Left lung (tissue), 14 donors: ENCODE results near the gene FBXL2. TPM values are rescaled to one million over a fixed set of nuclear protein-coding genes. Genes with fewer than 3 reads are reported as not detected.

Experiments used
- ATAC-seq: fragments of 200-7000 bp; cut with Tn5 transposase; one replicate; pipeline ENCODE4 v1.9.1; 2020; ENCODE audit warnings: moderate library complexity
- DNase-seq, 4 donors: peaks; one replicate each; pipeline ENCODE4 v3.0.0-alpha.2; 2013 to 2020
- H3K27ac ChIP-seq, 2 donors: fragments of 200-600 bp; sonication (generic) in 1 of 2; one replicate each; pipeline versions ENCODE4 v1.5.0 to v1.8.0; 2020 to 2021
- H3K27me3 ChIP-seq, 2 donors: fragments of 200-600 bp; sonication (generic) in 1 of 2; one replicate each; pipeline versions ENCODE4 v1.5.0 to v1.8.0; 2020 to 2021
- H3K36me3 ChIP-seq, 2 donors: fragments of 200-600 bp; sonication (generic) in 1 of 2; one replicate each; pipeline versions ENCODE4 v1.5.0 to v1.8.0; 2020 to 2021
- H3K4me1 ChIP-seq, 2 donors: fragments of 200-600 bp; one replicate each; pipeline ENCODE4 v1.8.0; 2021
- H3K4me3 ChIP-seq, 2 donors: fragments of 200-600 bp; sonication (generic) in 1 of 2; one replicate each; pipeline versions ENCODE4 v1.5.0 to v1.8.0; 2020 to 2021; ENCODE audit warnings: mild to moderate bottlenecking in 1 of 2
- H3K9me3 ChIP-seq, 2 donors: fragments of 200-600 bp; sonication (generic) in 1 of 2; one replicate each; pipeline versions ENCODE4 v1.5.0 to v1.8.0; 2020 to 2021
- intact Hi-C, 2 donors: fragments of 100-400 bp; cut with DNase I; formaldehyde crosslinking; loops; one replicate each; pipeline versions ENCODE4 v1.11.2 to v1.14.2; 2022
- long read RNA-seq, 12 donors: library from polyadenylated mRNA in 2 of 12; unstranded in 2 of 12; transcript quantifications; one replicate each; pipeline ENCODE4 v2.0.0 and lab custom pipeline, GENCODE V29; 2019 to 2026
- polyA plus RNA-seq, 6 donors: library from polyadenylated mRNA; unstranded; fragments of 120-200 nt; gene quantifications; one replicate each; pipeline ENCODE4 v1.2.1, GENCODE V29; 2013; ENCODE audit not compliant: insufficient read length in 6 of 6
- total RNA-seq, 2 donors: library from RNA; stranded (reverse); fragmentation: NEBNext Ultra II Directional; extraction: Animal tissue kit (Norgen Biotek cat#: 25700); gene quantifications; one replicate each; pipeline ENCODE4 v1.2.1, GENCODE V29; 2021
- TF ChIP-seq, protein P1 (sequence below), 2 donors: fragments of 200-600 bp; sonication (generic) in 1 of 2; IDR thresholded peaks; one replicate each; pipeline versions ENCODE4 v1.5.0 to v1.8.0; 2021; ENCODE audit warnings: antibody characterized with exemption in 2 of 2
- donor health status: DM: no; HTN: yes; CAD: no.
- donor health status: DM: no; HTN: no; CAD: no.

The FBXL2 gene, protein sequence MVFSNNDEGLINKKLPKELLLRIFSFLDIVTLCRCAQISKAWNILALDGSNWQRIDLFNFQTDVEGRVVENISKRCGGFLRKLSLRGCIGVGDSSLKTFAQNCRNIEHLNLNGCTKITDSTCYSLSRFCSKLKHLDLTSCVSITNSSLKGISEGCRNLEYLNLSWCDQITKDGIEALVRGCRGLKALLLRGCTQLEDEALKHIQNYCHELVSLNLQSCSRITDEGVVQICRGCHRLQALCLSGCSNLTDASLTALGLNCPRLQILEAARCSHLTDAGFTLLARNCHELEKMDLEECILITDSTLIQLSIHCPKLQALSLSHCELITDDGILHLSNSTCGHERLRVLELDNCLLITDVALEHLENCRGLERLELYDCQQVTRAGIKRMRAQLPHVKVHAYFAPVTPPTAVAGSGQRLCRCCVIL
- 10 to 100 TPM in 1 of 2 donors, 1 to 10 TPM in 1; 7.5 to 16.8 TPM for total RNA-seq
- 10 to 100 TPM; 27.7 to 35.7 (median 31.6) TPM for polyA plus RNA-seq
- long read RNA-seq, donor 1, partial matches to known transcripts: 0 of 1 reads
- long read RNA-seq, donor 1, other reads (novel, unspliced or antisense): 0 of 1 reads
- long read RNA-seq, donor 2, transcript FBXL2-216 (15 exons, 3,847 nt): major isoform, 5 of 15 reads
- long read RNA-seq, donor 2, partial matches to known transcripts: 8 of 15 reads
- long read RNA-seq, donor 2, other reads (novel, unspliced or antisense): 0 of 15 reads
- long read RNA-seq, donor 3, partial matches to known transcripts: 0 of 2 reads
- long read RNA-seq, donor 3, other reads (novel, unspliced or antisense): 0 of 2 reads
- long read RNA-seq, donor 4, partial matches to known transcripts: 1 of 1 reads
- long read RNA-seq, donor 4, other reads (novel, unspliced or antisense): 0 of 1 reads
- long read RNA-seq, donor 5, partial matches to known transcripts: 27 of 34 reads
- long read RNA-seq, donor 5, other reads (novel, unspliced or antisense): 0 of 34 reads
- long read RNA-seq, donor 6, partial matches to known transcripts: 0 of 2 reads
- long read RNA-seq, donor 6, other reads (novel, unspliced or antisense): 0 of 2 reads
- long read RNA-seq, donor 7, transcript FBXL2-216 (15 exons, 3,847 nt): major isoform, 5 of 8 reads
- long read RNA-seq, donor 7, partial matches to known transcripts: 0 of 8 reads
- long read RNA-seq, donor 7, other reads (novel, unspliced or antisense): 0 of 8 reads
- long read RNA-seq, donor 8, partial matches to known transcripts: 0 of 6 reads
- long read RNA-seq, donor 8, other reads (novel, unspliced or antisense): 0 of 6 reads
- long read RNA-seq, donor 9: 0 reads
- long read RNA-seq, donor 10, partial matches to known transcripts: 2 of 2 reads
- long read RNA-seq, donor 10, other reads (novel, unspliced or antisense): 0 of 2 reads
- long read RNA-seq, donor 11, transcript FBXL2-216 (15 exons, 3,847 nt): major isoform, 6 of 7 reads
- long read RNA-seq, donor 11, partial matches to known transcripts: 0 of 7 reads
- long read RNA-seq, donor 11, other reads (novel, unspliced or antisense): 0 of 7 reads
- long read RNA-seq, donor 12, transcript FBXL2-213 (2 exons, 2,775 nt): minor isoform, 5 of 13 reads
- long read RNA-seq, donor 12, transcript FBXL2-216 (15 exons, 3,847 nt): major isoform, 7 of 13 reads
- long read RNA-seq, donor 12, partial matches to known transcripts: 0 of 13 reads
- long read RNA-seq, donor 12, other reads (novel, unspliced or antisense): 0 of 13 reads

DNA sequence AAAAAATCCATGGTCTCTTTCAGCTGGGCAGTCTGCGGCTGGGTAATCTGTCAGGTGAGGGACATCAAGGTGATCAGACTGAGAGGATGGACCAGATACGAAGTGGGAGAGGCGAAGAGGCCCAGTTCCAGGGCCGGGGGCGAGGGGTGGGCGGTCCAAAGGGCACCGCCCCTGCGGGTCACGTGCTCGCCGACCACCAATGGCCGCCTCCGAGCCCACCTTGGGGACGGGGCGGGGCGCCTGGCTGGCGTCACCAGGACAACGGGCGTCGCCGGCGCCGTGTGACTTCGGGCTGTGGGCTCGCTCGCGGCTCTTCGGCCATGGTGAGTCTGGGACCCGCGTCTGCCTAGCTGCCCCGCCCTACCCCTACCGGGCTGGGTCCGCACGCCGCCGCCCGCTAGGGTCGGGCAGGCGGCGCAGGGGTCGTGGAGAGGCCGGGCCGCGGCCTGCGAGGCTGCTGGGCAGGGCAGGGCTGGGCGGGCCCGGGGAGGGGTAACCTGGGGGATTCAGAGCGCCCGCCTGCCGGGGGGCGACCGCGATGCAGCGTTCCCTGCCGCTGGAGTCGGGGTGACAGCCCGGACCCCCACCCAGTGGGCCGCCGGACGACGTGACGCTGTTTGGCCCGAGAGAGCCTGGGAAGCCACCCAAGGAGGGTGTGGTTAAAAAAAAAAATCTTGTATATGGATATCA is at the start of gene FBXL2:
Gene FBXL2 (plus strand): TSS at position 250 of the 690 bp plus-strand sequence. CDS start 71 bp downstream, at position 321.
- Histone ChIP-seq H3K36me3 (no peaks in the 10 kb centered on the region), H3K27ac (no peak within 1 kb of the TSS), H3K4me3 (peak within 1 kb of the TSS; percentile 58 to 61), H3K27me3 (peaks cover 0 to 36% of the 10 kb centered on the region in 2 donors), H3K9me3 (no peaks in the 10 kb centered on the region), H3K4me1 (no peaks in the 10 kb centered on the region)
- DNase-seq: peak; percentile 50 to 89 (median 72)
- TF ChIP-seq, protein P1, sequence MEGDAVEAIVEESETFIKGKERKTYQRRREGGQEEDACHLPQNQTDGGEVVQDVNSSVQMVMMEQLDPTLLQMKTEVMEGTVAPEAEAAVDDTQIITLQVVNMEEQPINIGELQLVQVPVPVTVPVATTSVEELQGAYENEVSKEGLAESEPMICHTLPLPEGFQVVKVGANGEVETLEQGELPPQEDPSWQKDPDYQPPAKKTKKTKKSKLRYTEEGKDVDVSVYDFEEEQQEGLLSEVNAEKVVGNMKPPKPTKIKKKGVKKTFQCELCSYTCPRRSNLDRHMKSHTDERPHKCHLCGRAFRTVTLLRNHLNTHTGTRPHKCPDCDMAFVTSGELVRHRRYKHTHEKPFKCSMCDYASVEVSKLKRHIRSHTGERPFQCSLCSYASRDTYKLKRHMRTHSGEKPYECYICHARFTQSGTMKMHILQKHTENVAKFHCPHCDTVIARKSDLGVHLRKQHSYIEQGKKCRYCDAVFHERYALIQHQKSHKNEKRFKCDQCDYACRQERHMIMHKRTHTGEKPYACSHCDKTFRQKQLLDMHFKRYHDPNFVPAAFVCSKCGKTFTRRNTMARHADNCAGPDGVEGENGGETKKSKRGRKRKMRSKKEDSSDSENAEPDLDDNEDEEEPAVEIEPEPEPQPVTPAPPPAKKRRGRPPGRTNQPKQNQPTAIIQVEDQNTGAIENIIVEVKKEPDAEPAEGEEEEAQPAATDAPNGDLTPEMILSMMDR (IDR thresholded peaks at IDR 0.05): no peak
- intact Hi-C loops: no loop called here
- ATAC-seq: peak; percentile 95

DNA sequence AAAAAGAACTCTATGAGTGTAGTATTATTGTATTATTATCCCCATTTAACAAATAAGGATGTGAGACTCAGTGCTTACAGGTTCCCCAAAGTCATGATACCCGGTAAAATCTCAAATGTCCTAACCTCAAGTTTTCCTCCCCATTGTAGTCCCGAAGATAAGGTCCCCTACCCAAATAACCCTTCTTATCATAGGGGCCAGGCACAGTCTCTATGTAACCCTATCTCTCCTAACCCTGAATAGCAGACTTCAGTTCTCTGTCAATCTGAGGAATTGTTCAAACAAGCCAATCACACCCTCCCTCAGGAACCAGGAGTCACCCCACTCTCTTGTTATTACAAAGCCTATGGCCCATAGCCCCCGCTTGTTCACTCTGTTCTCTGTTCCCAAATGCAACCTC is 48.2 kb upstream of the FBXL2 start:
- TF ChIP-seq, protein P1 (IDR thresholded peaks at IDR 0.05): no peak
- Histone ChIP-seq H3K4me3 (no peak overlapping the region), H3K27me3 (no peaks in the 10 kb centered on the region), H3K9me3 (no peaks in the 10 kb centered on the region), H3K27ac (no peak overlapping the region), H3K4me1 (peaks cover 0 to 5% of the 10 kb centered on the region in 2 donors), H3K36me3 (no peaks in the 10 kb centered on the region)
- intact Hi-C loops: no loop called here
- DNase-seq (no peak), ATAC-seq (no peak)

DNA sequence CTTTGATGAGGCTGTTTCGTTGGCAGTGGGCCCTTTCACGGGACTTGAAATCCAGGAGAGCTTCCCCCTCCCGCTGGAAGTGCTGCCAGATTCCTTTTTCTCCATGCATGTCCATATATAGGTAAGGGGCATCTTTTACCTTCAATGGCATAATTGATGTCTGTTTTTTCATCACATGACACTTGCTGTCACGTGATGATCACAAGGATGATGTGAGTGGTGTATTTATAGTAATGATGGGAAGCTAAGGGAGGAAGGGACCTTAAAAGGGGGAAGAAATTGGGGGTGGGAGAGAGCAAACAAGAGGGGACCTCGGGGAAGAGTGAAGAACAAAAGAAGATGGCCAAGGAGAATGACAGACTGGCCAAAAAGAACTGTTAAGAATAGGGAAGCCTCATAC is 47.3 kb upstream of the FBXL2 start:
- H3K27ac ChIP-seq: no peak overlapping the region
- intact Hi-C loops: no loop called here
- H3K9me3 ChIP-seq: no peaks in the 10 kb centered on the region
- ATAC-seq: no peak
- TF ChIP-seq, protein P1 (IDR thresholded peaks at IDR 0.05): no peak
- no peaks in the 10 kb centered on the region for H3K27me3 ChIP-seq
- no peak overlapping the region for H3K4me3 ChIP-seq
- H3K4me1 ChIP-seq: peaks cover 0 to 5% of the 10 kb centered on the region in 2 donors
- H3K36me3 ChIP-seq: no peaks in the 10 kb centered on the region
- DNase-seq: no peak

DNA sequence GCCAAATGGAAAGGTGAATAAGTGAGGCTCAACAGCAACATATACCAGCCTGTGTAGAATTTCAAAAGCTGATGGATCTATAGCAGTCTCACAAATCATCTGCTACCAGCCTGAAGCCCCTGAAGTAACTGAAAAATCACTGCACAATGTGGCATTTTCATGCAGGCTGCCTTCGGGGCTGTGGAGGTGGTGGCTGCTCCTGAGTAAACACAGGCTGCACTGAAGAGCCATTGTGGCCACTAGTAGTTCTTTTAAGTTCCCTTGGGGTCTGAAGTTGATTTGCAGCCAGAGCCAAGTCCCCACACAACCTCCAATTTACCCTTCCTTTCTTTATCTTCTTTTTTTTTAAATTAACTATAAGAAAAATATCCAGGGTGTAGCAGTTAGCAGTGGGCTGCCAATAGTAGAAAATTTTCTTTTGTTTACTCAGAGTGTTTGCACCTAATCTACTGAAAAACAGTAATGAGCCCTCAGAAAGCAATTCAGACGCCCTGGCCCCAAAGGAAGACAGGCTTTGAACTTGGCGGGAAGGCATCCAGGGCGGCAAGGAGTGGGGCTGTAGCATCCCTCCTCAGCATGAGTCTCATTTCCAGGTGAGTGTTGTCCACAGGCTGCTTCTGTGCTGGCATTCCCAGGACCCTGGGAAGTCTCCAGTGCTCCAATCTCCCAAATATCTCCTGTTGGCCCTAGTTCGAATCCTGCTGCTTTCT is 45.3 kb upstream of the FBXL2 start:
- no peaks in the 10 kb centered on the region for H3K36me3 ChIP-seq
- peak; percentile 89 for ATAC-seq
- intact Hi-C loops: no loop called here
- TF ChIP-seq, protein P1 (IDR thresholded peaks at IDR 0.05): no peak
- peaks cover 0 to 5% of the 10 kb centered on the region in 2 donors for H3K4me1 ChIP-seq
- no peaks in the 10 kb centered on the region for H3K27me3 ChIP-seq
- no peak overlapping the region for H3K27ac ChIP-seq
- no peak for DNase-seq
- H3K4me3 ChIP-seq: no peak overlapping the region
- H3K9me3 ChIP-seq: no peaks in the 10 kb centered on the region
